HG02938 (cell line): ENCODE measurements around the gene ARHGAP40.
"Not testable (repeated sequence)": the region's sequence is repeated elsewhere in the genome, so short reads cannot be mapped to it uniquely, and the experiment has no call there.

Experiments
- ATAC-seq: cut with Tn5 transposase; IDR thresholded peaks from one replicate; pipeline ENCODE4 v1.9.1; 2021; ENCODE audit warnings: mild to moderate bottlenecking, moderate library complexity; ENCODE audit not compliant: unreplicated experiment

ARHGAP40 gene

GRCh38 chr20:38586181-38586525, 15.5 kb upstream of the ARHGAP40 start:
- ATAC-seq: no peak

GRCh38 chr20:38588303-38588702, 13.3 kb upstream of the ARHGAP40 start:
- ATAC-seq: no peak

GRCh38 chr20:38589351-38589750, 12.3 kb upstream of the ARHGAP40 start:
- no peak for ATAC-seq

- no peak for ATAC-seq
These were observed 11.5 kb upstream of the ARHGAP40 start for GRCh38 chr20:38589967-38590675.

GRCh38 chr20:38590676-38591473, 10.7 kb upstream of the ARHGAP40 start:
- ATAC-seq: no peak

GRCh38 chr20:38591474-38592410, 9.9 kb upstream of the ARHGAP40 start:
- ATAC-seq: no peak

GRCh38 chr20:38592411-38592790, 9.2 kb upstream of the ARHGAP40 start:
- not testable (repeated sequence) for ATAC-seq

GRCh38 chr20:38594281-38594680, 7.3 kb upstream of the ARHGAP40 start:
- ATAC-seq: not testable (repeated sequence)

- ATAC-seq: not testable (repeated sequence)
These were observed 5.7 kb upstream of the ARHGAP40 start for GRCh38 chr20:38595886-38596285.

GRCh38 chr20:38599410-38599882, 2.2 kb upstream of the ARHGAP40 start:
- no peak for ATAC-seq

- ATAC-seq: no peak
These were observed 1.6 kb upstream of the ARHGAP40 start for GRCh38 chr20:38600057-38600456.

- no peak for ATAC-seq
These were observed 574 bp downstream of the ARHGAP40 start for GRCh38 chr20:38602185-38602581.

GRCh38 chr20:38603286-38603685, 1.7 kb downstream of the ARHGAP40 start:
- no peak for ATAC-seq

- ATAC-seq: no peak
These were observed 3.3 kb downstream of the ARHGAP40 start for GRCh38 chr20:38604873-38605303.

GRCh38 chr20:38607351-38607750, 5.7 kb downstream of the ARHGAP40 start:
- no peak for ATAC-seq

GRCh38 chr20:38608188-38608587, 6.6 kb downstream of the ARHGAP40 start:
- ATAC-seq: no peak

GRCh38 chr20:38609815-38610214, 8.2 kb downstream of the ARHGAP40 start:
- no peak for ATAC-seq

- no peak for ATAC-seq
These were observed 8.9 kb downstream of the ARHGAP40 start for GRCh38 chr20:38610521-38610920.

GRCh38 chr20:38612751-38613515, 11.3 kb downstream of the ARHGAP40 start:
- ATAC-seq: no peak

GRCh38 chr20:38615283-38615682, 13.7 kb downstream of the ARHGAP40 start:
- ATAC-seq: no peak
